Measurements from ENCODE around the gene PIEZO1. TPM values are rescaled to one million over a fixed set of nuclear protein-coding genes. Genes with fewer than 3 reads are reported as not detected.

PIEZO1 gene
- total RNA-seq, 1 experiment from 2014 or later: 226 TPM

DNA sequence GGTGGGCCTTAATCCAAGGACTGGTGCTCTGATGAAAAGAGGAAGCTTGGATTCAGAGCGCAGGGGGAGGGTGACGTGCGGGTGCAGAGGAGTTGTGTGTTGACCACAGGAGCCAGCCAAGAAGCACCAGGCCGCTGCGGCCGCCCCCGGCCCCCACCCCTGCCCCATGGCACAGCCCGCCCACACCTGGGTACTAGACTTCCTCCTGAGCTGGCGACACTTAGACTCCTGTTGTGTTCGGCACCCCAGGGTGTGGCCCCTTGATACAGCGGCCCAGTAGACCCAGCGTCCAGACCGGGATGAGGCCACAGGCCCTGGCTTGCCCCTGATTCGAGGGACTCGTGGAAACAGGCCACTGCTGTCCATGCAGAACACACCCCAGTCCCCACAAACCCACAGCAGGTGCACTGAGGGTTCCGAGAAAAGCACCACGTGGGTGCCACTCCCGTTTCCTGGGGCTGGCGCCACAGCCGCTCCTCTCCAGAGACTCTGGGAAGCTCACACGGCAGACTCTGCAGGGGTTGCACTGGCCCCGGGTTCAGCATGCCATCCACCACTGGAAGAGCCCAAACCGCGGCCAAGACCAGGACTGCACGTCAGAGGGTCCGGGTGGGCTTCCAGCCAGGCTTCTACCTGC is 93.0 kb downstream of the PIEZO1 start:
- DNase-seq (ENCODE audit: low spot score): no peak

DNA sequence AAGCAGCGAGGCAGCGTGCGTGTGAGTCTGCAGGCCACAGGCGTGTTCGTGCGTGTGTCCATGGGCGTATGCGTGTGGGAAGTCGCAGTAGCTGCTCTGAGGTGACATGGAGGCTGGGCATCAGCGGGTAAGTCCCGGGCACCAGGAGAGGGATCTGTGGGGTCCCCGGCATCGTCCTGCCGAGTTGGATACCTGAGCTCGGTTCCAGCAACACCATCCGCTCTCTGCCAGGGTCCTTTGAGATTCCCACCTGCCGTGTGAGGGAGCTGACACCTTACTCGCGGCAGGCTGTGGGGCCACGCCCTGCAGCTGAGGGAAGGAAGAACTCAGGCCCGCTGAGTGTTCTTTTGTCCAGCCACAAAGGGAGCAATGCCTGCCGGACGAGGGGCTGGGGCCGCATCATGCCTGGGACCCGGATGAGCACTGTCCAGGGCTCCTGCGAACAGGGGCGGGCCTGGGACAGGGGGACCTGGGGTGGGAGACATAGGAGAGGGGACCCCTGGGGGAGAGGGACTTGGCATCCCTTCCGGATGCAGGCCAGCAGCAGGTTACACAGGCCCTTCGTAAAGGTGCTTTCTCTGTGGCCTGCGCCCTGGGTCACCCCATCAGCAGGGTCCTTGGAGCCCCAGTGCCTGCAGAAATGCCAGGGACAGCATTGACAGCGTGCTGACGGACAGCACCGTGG is 93.7 kb downstream of the PIEZO1 start:
- DNase-seq (ENCODE audit: low spot score): no peak

- DNase-seq (ENCODE audit: low spot score): no peak
These were observed 94.5 kb downstream of the PIEZO1 start for GRCh38 chr16:88690341-88691128.

GRCh38 chr16:88688013-88688778 is 96.8 kb downstream of the PIEZO1 start:
- no peak for DNase-seq (ENCODE audit: low spot score)

- DNase-seq (ENCODE audit: low spot score): no peak
These were observed 97.4 kb downstream of the PIEZO1 start for GRCh38 chr16:88687676-88688012.

DNA sequence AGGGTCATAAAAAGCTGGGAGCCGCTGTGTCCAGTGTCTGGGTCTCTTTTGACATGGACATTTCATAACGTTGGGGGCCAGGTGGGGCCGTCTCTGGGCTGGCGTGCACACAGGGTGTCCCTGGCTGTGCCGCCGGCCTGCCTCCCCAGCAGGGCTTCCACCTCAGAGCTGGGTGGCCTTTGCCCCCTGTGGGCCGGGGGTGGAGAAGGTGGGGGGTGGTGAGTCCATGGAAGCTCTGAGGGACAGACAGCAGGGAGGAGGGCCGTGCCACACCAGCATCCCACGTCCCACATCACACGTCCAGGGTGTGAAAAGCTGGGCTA is 97.8 kb downstream of the PIEZO1 start:
- no peak for DNase-seq (ENCODE audit: low spot score)

DNA sequence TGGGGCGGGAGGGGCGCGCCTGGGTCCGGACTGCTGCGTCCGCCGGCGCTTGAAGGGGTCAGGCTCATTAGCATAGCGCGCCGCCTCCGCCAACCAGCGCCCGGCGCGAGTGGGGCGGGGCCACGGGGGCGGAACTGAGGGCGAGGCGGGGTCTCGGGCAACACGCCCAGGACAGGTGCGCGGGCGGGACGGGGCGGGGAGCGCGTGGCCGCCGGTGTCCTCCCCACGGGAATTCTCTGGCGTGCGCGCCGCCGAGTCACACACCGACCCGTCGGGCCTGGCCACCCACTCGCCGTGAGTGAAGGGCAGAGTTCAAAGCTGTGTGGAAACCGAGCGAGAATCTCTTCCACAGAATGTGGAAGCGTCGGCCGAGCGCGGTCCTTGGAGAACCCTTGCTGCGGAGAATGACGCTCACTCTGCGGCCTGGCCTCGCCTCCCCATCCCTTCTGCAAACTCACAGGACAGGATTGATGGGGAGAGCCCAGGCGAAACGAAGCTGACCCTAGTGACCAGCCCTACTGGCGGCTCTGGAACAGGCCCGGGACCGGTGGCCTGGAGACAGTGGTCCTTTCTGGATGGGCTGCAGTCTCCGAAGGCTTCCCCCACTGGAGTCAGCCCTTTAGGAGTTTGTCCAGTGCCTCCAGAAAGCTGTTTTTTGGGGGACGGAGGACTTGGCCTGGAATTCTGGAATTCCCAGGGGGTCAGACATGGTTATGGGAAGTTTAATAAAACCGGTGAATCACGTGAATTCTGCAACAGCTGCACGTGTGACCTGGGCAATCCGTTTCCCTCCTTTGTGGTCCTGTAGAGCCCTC is 98.4 kb downstream of the PIEZO1 start, which contains the start of gene SNAI3:
Gene SNAI3 (minus strand): TSS at position 69 of the 815 bp plus-strand sequence. CDS start 101 bp downstream, outside the sequence.
- DNase-seq (ENCODE audit: low spot score): peak; percentile 52

GRCh38 chr16:88686062-88686438 is 99.0 kb downstream of the PIEZO1 start:
- no peak for DNase-seq (ENCODE audit: low spot score)

- no peak for DNase-seq (ENCODE audit: low spot score)
These were observed 99.6 kb downstream of the PIEZO1 start for GRCh38 chr16:88685156-88686061.

- no peak for DNase-seq (ENCODE audit: low spot score)
These were observed 100.4 kb downstream of the PIEZO1 start for GRCh38 chr16:88684569-88685155.

GRCh38 chr16:88681709-88682451 is 103.1 kb downstream of the PIEZO1 start:
- no peak for DNase-seq (ENCODE audit: low spot score)

DNA sequence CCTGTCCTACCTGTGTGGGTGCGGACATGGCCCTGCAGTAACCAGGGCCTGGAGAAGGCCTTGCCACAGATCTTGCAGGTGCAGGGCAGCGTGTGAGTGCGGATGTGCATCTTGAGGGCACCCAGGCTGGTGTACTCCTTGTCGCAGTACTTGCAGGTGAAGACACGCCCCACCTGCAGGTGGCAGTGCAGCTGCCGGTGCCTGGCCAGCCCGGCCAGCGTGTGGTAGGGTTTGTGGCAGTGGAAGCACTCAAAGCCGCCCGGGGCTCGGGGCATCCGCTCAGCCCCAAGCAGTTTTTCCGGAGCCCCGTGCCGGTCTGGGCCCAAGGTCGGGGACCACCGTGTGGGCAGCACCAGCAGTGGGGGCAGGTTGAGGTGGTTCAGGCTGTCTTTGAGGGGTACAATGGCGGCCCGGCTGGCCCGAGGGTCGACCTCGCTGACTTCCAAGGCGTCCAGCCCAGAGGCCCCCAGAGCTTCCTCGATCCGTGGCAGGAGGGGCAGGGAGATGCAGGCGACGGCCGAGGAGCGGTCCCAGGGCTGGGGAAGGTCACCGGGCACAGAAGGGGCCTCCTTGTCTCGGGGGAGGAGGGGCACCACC is 103.8 kb downstream of the PIEZO1 start:
- DNase-seq (ENCODE audit: low spot score): no peak

DNA sequence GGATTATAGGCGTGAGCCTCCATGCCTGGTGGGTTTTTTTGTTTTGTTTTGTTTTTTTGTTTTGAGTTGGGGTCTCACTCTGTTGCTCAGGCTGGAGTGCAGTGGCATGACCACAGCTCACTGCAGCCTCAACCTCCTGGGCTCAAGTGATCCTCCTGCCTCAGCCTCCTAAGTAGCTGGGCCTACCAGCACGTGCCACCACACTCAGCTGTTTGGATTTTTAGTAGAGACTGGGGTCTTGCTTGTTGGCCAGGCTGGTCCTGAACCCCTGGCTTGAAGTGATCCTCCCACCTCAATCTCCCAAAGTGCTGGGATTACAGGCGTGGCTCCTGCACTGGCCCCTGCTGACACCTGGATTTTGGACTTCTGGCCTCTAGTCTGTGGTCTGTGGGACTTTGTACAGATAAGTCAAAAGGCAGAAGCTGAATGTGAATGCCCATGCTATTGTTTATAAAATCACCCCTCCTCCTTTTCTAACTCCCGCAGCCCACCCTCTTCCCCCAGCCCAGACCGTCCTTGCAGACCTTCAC is 104.4 kb downstream of the PIEZO1 start:
- no peak for DNase-seq (ENCODE audit: low spot score)

GRCh38 chr16:88678224-88678979 is 106.6 kb downstream of the PIEZO1 start:
- DNase-seq (ENCODE audit: low spot score): no peak

DNA sequence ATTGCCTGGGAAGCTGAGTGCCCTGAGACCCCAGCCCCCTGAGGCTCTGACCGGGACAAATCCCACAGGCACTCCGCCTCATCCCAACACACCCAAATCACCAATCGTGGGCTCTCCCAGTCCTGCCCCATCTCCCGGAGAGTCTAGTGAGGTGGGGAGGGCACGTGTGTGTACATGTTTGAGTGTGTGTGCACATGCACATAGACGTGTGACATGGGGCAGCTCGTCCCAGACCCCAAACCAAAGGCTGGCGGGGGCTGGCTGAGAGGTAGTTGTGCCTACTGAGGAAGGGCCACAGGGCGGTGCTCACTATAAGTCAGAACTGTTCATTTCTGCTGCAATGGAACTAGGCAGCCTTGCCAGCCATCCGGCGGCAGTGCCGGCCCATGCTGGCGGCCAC is 107.3 kb downstream of the PIEZO1 start:
- DNase-seq (ENCODE audit: low spot score): no peak

DNA sequence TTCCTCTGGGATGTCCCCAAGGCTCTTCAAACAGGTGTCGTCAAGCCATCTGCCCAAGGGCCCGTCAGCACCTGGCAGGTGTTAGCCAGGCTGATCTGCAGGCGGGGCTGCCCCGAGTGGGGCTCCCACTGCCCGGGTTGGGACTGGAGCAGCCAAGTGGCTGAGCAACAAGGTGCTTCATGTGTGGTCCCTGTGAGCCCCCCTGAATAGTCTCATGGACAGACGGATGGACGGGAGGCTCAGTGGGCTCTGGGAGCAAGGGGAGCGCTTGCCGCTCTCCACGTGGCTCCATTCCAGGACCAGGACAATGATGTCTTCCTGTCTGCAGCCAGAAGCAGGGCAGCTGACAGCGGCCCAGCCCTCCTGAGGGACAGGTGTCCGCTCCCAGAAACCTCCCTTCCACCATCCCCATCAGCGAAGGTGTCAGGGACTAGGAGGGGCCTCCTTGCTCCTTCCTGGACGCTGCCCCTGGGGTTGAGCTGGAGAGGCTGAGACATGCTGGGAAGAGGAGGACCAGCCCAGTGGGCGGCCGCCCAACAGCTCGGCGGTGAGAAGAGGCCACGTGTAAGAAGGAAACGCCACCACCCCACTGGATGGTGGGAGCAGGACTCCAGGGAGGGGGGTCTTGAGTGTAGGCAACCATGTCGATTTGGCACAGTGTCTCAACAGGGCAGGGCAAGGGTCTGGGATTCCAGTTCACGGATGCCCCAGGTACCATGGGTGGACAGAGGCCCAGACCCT is 108.3 kb downstream of the PIEZO1 start:
- no peak for DNase-seq (ENCODE audit: low spot score)
